ENCODE measurements around the gene MYH3. TPM values are rescaled to one million over a fixed set of nuclear protein-coding genes. Genes with fewer than 3 reads are reported as not detected.

MYH3 gene
- total RNA-seq, 4 donors from 2014 or later = 1.2 to 1.5 (median 1.4) TPM

DNA sequence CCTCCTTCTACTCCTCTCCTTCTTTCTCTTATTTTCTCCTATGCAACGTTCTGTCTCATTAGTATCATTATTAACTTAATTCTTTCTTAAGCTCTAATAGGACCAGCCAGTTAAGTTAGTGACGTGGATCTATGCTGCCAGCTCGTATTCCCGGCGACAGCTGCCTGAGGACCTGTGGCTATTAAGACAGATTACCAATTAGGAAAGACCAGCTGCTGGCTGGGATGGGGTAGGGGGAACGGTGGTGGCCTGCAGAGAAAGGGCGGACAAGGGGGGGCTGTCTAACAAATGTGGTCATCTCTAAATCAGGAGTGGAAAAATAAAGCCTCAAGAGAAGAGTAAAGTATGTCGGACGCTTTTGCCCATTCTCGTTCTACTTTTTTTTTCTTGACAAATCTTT lies 770 bp upstream of the MYH3 start:
- whole genome bisulfite sequencing, 2 donors = 65 to 73% methylated on average over 10 of the region's 10 CpGs
- H3K4me3 ChIP-seq (ENCODE audit: low read depth, poor library complexity, severe bottlenecking) = no peak overlapping the region
- intact Hi-C loops (cut with DNase I; ENCODE audit: low total_unique reads) = no loop called here
- no peak for DNase-seq (ENCODE audit: low spot score in 2 of 2)
- no peak for TF ChIP-seq POLR2A (IDR thresholded peaks at IDR 0.05)
- TF ChIP-seq, protein P1, sequence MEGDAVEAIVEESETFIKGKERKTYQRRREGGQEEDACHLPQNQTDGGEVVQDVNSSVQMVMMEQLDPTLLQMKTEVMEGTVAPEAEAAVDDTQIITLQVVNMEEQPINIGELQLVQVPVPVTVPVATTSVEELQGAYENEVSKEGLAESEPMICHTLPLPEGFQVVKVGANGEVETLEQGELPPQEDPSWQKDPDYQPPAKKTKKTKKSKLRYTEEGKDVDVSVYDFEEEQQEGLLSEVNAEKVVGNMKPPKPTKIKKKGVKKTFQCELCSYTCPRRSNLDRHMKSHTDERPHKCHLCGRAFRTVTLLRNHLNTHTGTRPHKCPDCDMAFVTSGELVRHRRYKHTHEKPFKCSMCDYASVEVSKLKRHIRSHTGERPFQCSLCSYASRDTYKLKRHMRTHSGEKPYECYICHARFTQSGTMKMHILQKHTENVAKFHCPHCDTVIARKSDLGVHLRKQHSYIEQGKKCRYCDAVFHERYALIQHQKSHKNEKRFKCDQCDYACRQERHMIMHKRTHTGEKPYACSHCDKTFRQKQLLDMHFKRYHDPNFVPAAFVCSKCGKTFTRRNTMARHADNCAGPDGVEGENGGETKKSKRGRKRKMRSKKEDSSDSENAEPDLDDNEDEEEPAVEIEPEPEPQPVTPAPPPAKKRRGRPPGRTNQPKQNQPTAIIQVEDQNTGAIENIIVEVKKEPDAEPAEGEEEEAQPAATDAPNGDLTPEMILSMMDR (IDR thresholded peaks at IDR 0.05) = no peak

DNA sequence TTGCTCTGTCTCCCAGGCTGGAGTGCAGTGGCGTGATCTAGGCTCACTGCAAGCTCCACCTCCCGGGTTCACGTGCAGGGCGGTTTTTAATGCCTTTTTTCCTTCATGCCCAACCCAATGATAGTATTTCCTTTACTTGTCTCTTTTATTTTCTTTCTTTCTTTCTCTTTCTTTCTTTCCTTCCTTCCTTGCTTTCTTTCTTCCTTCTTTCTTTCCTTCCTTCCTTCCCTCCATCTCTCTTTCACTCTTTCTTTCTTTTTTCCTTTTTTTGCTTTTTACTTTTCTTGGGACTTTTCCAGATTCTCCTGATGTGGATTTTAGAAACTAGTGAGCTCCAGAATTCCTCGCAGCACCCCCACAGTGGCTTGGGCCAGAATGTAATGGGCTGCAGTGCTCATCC lies 3.1 kb downstream of the MYH3 start:
- 74 to 77% methylated on average over 5 of the region's 5 CpGs for WGBS, 2 donors
- no peak for DNase-seq (ENCODE audit: low spot score in 2 of 2)
- TF ChIP-seq, protein P1 (IDR thresholded peaks at IDR 0.05) = no peak
- TF ChIP-seq POLR2A (IDR thresholded peaks at IDR 0.05) = no peak
- intact Hi-C loops (cut with DNase I; ENCODE audit: low total_unique reads) = no loop called here
- no peak overlapping the region for H3K4me3 ChIP-seq (ENCODE audit: low read depth, poor library complexity, severe bottlenecking)

GRCh38 chr17:10652984-10653659 lies 4.0 kb downstream of the MYH3 start:
- H3K4me3 ChIP-seq (ENCODE audit: low read depth, poor library complexity, severe bottlenecking) = no peak overlapping the region
- intact Hi-C loops (cut with DNase I; ENCODE audit: low total_unique reads) = no loop called here
- no peak for DNase-seq (ENCODE audit: low spot score in 2 of 2)
- TF ChIP-seq POLR2A (IDR thresholded peaks at IDR 0.05) = no peak
- TF ChIP-seq, protein P1 (IDR thresholded peaks at IDR 0.05) = no peak
- WGBS, 2 donors = 70 to 71% methylated on average over 11 of the region's 11 CpGs

DNA sequence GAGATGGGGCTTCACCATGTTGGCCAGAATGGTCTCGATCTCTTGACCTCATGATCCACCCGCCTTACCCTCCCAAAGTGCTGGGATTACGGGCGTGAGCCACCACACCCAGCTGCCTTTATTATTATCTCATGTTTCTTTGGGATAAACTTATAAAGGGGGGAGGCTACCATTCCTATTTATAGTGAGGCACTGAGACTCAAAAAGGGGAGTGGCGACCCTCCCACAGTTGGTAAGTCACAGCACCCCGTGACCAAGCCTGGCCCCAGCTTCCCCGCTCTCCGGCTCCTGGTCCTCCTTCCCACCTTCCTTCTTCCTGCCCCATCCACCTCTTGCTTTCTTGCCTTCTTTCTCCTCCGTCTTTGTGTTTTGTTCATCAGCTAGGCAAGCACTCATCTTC lies 5.2 kb downstream of the MYH3 start:
- TF ChIP-seq, protein P1 (IDR thresholded peaks at IDR 0.05) = no peak
- TF ChIP-seq POLR2A (IDR thresholded peaks at IDR 0.05) = no peak
- 81 to 84% methylated on average over 9 of the region's 9 CpGs for WGBS, 2 donors
- DNase-seq (ENCODE audit: low spot score in 2 of 2) = no peak
- intact Hi-C loops (cut with DNase I; ENCODE audit: low total_unique reads) = no loop called here
- H3K4me3 ChIP-seq (ENCODE audit: low read depth, poor library complexity, severe bottlenecking) = no peak overlapping the region

GRCh38 chr17:10649602-10650001 lies 7.5 kb downstream of the MYH3 start:
- 94% methylated on average over 5 of the region's 5 CpGs for WGBS, 2 donors
- DNase-seq (ENCODE audit: low spot score in 2 of 2) = no peak
- H3K4me3 ChIP-seq (ENCODE audit: low read depth, poor library complexity, severe bottlenecking) = no peak overlapping the region
- intact Hi-C loops (cut with DNase I; ENCODE audit: low total_unique reads) = loop anchor here (10.0 kb wide), 1 partner anchor 195 kb away; no protein-coding TSS in a partner anchor
- TF ChIP-seq, protein P1 (IDR thresholded peaks at IDR 0.05) = no peak
- no peak for TF ChIP-seq POLR2A (IDR thresholded peaks at IDR 0.05)

GRCh38 chr17:10648956-10649355 lies 8.2 kb downstream of the MYH3 start:
- intact Hi-C loops (cut with DNase I; ENCODE audit: low total_unique reads) = loop anchor here (10.0 kb wide), 1 partner anchor 196 kb away; no protein-coding TSS in a partner anchor
- no peak overlapping the region for H3K4me3 ChIP-seq (ENCODE audit: low read depth, poor library complexity, severe bottlenecking)
- TF ChIP-seq, protein P1 (IDR thresholded peaks at IDR 0.05) = no peak
- TF ChIP-seq POLR2A (IDR thresholded peaks at IDR 0.05) = no peak
- DNase-seq (ENCODE audit: low spot score in 2 of 2) = no peak
- WGBS, 2 donors = 82 to 84% methylated on average over 3 of the region's 3 CpGs

Data from lower leg skin (tissue), 4 donors.